ENCODE measurements around the gene ZNF316. TPM values are rescaled to one million over a fixed set of nuclear protein-coding genes. Genes with fewer than 3 reads are reported as not detected.

Gene ZNF316
- total RNA-seq, 1 experiment from 2014 or later = 22.2 TPM

GRCh38 chr7:6691609-6692106, 54.5 kb downstream of the ZNF316 start:
- no peak overlapping the region for H2BK5ac ChIP-seq (ENCODE audit: insufficient read length, low read length)
- no peaks in the 10 kb centered on the region; a peak in 4 of 5 replicates for H3K9me3 Mint-ChIP-seq
- H2AFZ ChIP-seq (ENCODE audit: low read length) = no peak overlapping the region
- no peak overlapping the region for H2BK120ac ChIP-seq (ENCODE audit: low read depth, low read length, poor library complexity, severe bottlenecking)
- no peak overlapping the region for H3K4ac ChIP-seq (ENCODE audit: low read depth, low read length)
- no CpG with 5 or more reads among the region's 5 CpGs for WGBS (ENCODE audit: extremely low coverage, insufficient read length, low lambda C conversion rate)
- H4K8ac ChIP-seq (replicated peaks; ENCODE audit: insufficient read length, low read depth, low read length) = no peak overlapping the region
- H3K4me1 Mint-ChIP-seq = no peaks in the 10 kb centered on the region
- no peaks in the 10 kb centered on the region for H3K79me2 ChIP-seq (ENCODE audit: insufficient read depth, low read length)
- DNase-seq = no peak
- H4K91ac ChIP-seq (ENCODE audit: insufficient read length, low read depth, low read length) = no peak overlapping the region
- H3K56ac ChIP-seq (ENCODE audit: insufficient read length, low read depth, low read length) = no peak overlapping the region
- peaks cover 5% of the 10 kb centered on the region for H3K27me3 Mint-ChIP-seq (ENCODE audit: low read depth)
- H4K20me1 ChIP-seq (ENCODE audit: control insufficient read depth, insufficient read depth, insufficient read length) = no peaks in the 10 kb centered on the region
- no peak overlapping the region for H3K27ac Mint-ChIP-seq
- no peak overlapping the region for H2BK15ac ChIP-seq (ENCODE audit: low read depth, low read length)
- H3K9ac ChIP-seq (ENCODE audit: extremely low read depth, insufficient read length, low read length) = no peak overlapping the region
- no peak overlapping the region for H2AK5ac ChIP-seq (ENCODE audit: insufficient read length, low read length)
- H4K5ac ChIP-seq (ENCODE audit: insufficient read length, low read depth, low read length) = no peak overlapping the region
- no peak overlapping the region for H3K18ac ChIP-seq (ENCODE audit: insufficient read length, low read depth, low read length)
- H3K4me2 ChIP-seq (ENCODE audit: insufficient read depth, insufficient read length, low read length) = no peak overlapping the region
- H2BK12ac ChIP-seq (ENCODE audit: insufficient read length, low read depth, low read length) = no peak overlapping the region
- no peaks in the 10 kb centered on the region for H3K23me2 ChIP-seq (ENCODE audit: insufficient read length, low read depth, low read length, poor library complexity, severe bottlenecking)
- no peak overlapping the region for H3K14ac ChIP-seq (ENCODE audit: insufficient read depth, low read length)
- no peak overlapping the region for H3K27ac ChIP-seq (ENCODE audit: insufficient read length, low read depth, low read length)
- H3K4me3 Mint-ChIP-seq = no peak overlapping the region; a peak in 1 of 5 replicates
- peaks cover 0 to 29% (median 0%) of the 10 kb centered on the region in 3 experiments; a peak in 2 of 7 replicates for H3K36me3 Mint-ChIP-seq (ENCODE audit: insufficient read depth in 1 of 3, low read depth in 3 of 3)
- H2BK20ac ChIP-seq (ENCODE audit: low read depth, low read length, poor library complexity, severe bottlenecking) = no peak overlapping the region
- H3K27me3 ChIP-seq (ENCODE audit: insufficient read depth, low read length) = no peaks in the 10 kb centered on the region
- H3K23ac ChIP-seq (ENCODE audit: insufficient read length, low read depth, low read length) = no peak overlapping the region
- no peaks in the 10 kb centered on the region for H3K4me1 ChIP-seq (ENCODE audit: insufficient read depth, low read length)
- H3K9me3 ChIP-seq (ENCODE audit: control insufficient read depth, low read depth, low read length) = peaks cover 100% of the 10 kb centered on the region
- TF ChIP-seq, protein P1, sequence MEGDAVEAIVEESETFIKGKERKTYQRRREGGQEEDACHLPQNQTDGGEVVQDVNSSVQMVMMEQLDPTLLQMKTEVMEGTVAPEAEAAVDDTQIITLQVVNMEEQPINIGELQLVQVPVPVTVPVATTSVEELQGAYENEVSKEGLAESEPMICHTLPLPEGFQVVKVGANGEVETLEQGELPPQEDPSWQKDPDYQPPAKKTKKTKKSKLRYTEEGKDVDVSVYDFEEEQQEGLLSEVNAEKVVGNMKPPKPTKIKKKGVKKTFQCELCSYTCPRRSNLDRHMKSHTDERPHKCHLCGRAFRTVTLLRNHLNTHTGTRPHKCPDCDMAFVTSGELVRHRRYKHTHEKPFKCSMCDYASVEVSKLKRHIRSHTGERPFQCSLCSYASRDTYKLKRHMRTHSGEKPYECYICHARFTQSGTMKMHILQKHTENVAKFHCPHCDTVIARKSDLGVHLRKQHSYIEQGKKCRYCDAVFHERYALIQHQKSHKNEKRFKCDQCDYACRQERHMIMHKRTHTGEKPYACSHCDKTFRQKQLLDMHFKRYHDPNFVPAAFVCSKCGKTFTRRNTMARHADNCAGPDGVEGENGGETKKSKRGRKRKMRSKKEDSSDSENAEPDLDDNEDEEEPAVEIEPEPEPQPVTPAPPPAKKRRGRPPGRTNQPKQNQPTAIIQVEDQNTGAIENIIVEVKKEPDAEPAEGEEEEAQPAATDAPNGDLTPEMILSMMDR (conservative IDR thresholded peaks at IDR 0.05) = no peak
- no peaks in the 10 kb centered on the region for H3K79me1 ChIP-seq (ENCODE audit: insufficient read depth, low read depth, low read length, poor library complexity, severe bottlenecking)
- H3T11ph ChIP-seq (ENCODE audit: low read length) = no peak overlapping the region
